ENCODE data around the gene MEF2D. TPM values are rescaled to one million over a fixed set of nuclear protein-coding genes. Genes with fewer than 3 reads are reported as not detected.

MEF2D gene
- total RNA-seq, 1 experiment from 2014 or later, result 10.0 TPM

DNA sequence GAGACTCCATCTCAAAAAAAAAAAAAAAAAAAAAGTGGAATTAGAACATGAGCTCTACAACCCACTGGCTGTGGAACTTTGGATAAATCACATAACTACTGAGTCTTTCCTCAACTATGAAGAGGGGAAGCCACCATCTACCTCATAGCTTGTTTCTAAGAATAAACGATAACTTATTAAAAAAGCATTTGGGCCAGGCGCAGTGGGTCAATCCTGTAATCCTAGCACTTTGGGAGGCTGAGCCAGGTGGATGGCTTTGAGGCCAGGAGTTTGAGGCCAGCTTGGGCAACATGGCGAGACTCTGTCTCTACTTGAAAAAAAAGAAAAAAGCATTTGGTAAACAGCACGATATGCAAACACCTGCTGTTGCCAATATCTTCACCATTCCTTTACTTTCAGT, 31.8 kb upstream of the MEF2D start:
- Histone ChIP-seq H3K27ac (no peak overlapping the region), H3K4me3 (no peak overlapping the region), H3K36me3 (peaks cover 60% of the 10 kb centered on the region), H3K4me1 (no peaks in the 10 kb centered on the region), H3K27me3 (no peaks in the 10 kb centered on the region), H3K9me3 (replicated peaks) (no peaks in the 10 kb centered on the region)
- peak in 1 of 2 experiments; percentile 41 for DNase-seq

DNA sequence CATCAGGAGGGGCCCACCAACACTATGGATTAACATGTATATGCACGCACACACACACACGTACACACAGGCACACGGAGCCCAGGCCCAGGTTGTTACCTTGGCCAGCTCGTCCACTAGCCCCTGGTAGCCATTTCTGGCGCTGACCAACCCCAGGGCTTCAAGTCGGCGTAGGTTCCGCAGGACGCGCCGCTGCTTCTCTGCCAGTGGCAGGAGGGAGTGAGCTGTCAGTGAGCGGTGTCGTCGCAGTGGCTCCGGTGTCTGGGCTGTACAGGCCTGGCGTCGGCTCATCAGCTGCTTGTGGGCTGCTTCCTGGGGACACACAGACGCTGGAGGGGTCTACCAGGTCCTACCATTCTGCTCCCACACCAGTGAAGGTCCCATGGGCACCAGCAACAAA, 29.4 kb upstream of the MEF2D start:
- no peak overlapping the region for H3K27ac ChIP-seq
- H3K9me3 ChIP-seq (replicated peaks), result no peaks in the 10 kb centered on the region
- no peaks in the 10 kb centered on the region for H3K27me3 ChIP-seq
- no peak overlapping the region for H3K4me3 ChIP-seq
- H3K36me3 ChIP-seq, result peaks cover 60% of the 10 kb centered on the region
- DNase-seq, result no peak
- H3K4me1 ChIP-seq, result peaks cover 1% of the 10 kb centered on the region; the same call in 1 of the 2 replicates

DNA sequence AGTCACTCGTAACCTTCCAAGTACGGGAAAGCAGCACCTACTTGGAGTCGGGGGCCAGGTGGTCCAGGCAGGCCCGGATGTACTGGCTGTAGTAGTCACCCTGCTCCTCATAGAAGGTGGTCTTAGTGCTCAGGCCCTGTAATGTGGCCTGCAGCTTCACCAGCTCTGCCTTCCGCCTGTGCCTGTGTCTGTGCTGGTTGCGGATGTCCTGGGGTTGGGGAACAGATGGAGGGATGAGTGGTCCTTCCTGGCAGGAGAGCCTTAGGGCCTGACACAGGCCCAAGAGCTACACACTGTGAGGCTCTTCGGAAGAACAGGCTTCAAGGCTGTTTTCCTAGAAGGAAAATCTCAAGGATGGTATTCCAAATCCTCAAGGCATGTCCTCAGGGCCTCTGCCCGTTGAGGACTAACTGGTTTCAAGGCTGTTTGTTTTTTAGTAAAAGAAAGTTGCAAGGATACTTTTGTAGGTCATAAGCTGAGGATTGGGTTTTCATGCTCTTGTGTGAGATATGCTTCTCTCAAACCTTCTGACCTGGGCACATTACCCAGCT, 28.4 kb upstream of the MEF2D start:
- Histone ChIP-seq H3K4me1 (peaks cover 2% of the 10 kb centered on the region; the same call in 1 of the 2 replicates), H3K9me3 (replicated peaks) (no peaks in the 10 kb centered on the region), H3K27ac (no peak overlapping the region), H3K36me3 (peaks cover 51% of the 10 kb centered on the region), H3K27me3 (no peaks in the 10 kb centered on the region), H3K4me3 (no peak overlapping the region)
- no peak for DNase-seq

DNA sequence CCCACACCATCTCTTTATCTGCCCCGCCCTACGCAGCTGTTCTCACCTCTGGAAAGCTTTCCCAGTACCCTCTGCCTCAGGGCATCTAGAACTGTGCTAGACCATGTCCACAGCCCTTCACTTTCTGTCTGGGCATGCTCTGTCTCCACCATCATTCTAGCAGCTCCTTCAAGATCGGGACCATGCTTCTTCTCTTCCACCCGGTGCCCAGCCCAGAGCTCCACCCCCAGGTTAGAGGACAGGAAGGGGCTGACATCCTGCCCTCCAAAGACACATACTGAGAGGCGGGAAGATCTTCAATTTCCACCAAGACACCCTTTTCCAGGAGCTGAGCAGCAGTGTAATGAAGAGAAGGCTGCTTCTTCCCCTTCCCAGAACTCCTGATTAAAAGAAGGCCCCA, 27.7 kb upstream of the MEF2D start:
- peak in 1 of 2 experiments; percentile 20 for DNase-seq
- H3K9me3 ChIP-seq (replicated peaks), result no peaks in the 10 kb centered on the region
- H3K27ac ChIP-seq, result no peak overlapping the region
- H3K4me1 ChIP-seq, result peaks cover 2% of the 10 kb centered on the region; the same call in 1 of the 2 replicates
- peaks cover 51% of the 10 kb centered on the region for H3K36me3 ChIP-seq
- H3K4me3 ChIP-seq, result no peak overlapping the region
- H3K27me3 ChIP-seq, result no peaks in the 10 kb centered on the region

DNA sequence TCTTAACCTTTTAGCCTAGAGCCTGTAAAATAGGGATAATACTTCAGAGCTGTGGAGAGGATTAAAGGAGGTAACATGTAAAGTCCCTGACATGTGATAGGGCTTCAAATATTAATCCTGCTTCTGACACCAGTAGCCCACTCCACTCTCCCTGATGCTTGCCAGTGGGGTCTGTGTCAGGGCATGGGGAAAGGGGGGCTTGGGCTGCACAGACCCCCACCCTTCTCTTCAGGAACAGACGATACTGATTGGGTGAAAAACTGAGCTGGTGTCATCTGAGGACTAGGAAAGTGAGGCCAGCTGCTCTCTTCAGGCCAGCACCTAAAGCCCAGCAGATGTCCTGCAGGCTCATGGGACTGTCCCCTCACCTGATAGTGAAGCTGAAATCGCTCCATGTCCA, 27.0 kb upstream of the MEF2D start:
- Histone ChIP-seq H3K4me1 (peaks cover 2% of the 10 kb centered on the region; the same call in 1 of the 2 replicates), H3K27ac (no peak overlapping the region), H3K4me3 (no peak overlapping the region), H3K36me3 (peaks cover 47% of the 10 kb centered on the region), H3K27me3 (no peaks in the 10 kb centered on the region), H3K9me3 (replicated peaks) (no peaks in the 10 kb centered on the region)
- DNase-seq, result no peak

DNA sequence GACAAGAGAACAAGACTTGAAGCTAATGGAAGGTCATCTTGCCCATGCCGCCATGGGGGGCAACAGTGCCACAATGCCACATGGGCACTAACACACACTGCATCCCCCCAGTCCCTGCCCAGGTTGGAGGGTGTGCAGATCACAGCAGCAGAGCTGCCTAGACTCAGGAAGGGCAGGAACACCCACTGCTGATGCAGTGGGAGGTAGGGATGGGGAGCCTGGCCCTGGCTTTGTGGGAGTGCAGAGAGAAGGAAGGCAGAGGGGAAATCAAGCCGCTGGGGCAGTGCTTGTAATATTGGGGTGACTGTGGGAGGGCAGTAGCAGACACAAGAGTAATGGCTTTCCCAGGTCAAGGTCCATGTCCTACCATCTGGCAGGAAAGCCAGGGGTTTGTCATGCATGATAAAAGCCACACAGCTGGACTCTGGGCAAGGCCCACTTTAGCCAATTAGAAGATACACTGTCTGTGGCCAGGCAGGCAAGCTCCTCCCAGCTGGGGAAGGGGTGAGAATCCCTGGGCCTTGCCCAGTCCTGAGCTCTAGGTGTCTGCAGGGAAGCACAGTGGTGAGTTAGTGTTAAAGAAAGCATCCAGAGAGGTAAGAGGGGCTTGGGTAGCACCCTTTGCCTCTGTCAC, 25.4 kb upstream of the MEF2D start:
- DNase-seq, result no peak
- H3K4me1 ChIP-seq, result peaks cover 2% of the 10 kb centered on the region; the same call in 1 of the 2 replicates
- H3K27ac ChIP-seq, result no peak overlapping the region
- H3K27me3 ChIP-seq, result no peaks in the 10 kb centered on the region
- H3K9me3 ChIP-seq (replicated peaks), result no peaks in the 10 kb centered on the region
- no peak overlapping the region for H3K4me3 ChIP-seq
- H3K36me3 ChIP-seq, result peaks cover 39% of the 10 kb centered on the region

DNA sequence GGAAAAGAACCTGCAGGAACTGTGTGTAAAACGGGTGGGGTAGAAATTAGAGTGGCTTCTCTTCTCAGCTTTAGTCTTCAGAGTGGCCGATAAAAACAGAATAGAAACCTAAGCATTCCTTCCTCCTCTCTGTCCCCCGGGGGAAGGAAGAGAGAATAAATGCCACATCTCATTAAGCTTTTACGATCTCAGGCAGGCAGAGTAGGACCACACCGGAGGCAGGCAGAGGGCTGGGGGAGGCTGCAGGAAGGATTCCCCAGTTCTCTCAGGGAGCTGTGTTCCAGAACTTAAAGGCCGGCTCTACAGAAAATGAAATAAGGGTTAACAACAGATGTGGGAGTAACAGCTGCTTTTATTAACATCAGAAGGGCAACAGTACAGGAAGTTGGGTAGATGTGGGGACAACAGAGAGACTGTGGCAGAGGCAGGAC, 24.5 kb upstream of the MEF2D start:
- Histone ChIP-seq H3K27ac (no peak overlapping the region), H3K27me3 (no peaks in the 10 kb centered on the region)
- peak in 1 of 2 experiments; percentile 50 for DNase-seq

DNA sequence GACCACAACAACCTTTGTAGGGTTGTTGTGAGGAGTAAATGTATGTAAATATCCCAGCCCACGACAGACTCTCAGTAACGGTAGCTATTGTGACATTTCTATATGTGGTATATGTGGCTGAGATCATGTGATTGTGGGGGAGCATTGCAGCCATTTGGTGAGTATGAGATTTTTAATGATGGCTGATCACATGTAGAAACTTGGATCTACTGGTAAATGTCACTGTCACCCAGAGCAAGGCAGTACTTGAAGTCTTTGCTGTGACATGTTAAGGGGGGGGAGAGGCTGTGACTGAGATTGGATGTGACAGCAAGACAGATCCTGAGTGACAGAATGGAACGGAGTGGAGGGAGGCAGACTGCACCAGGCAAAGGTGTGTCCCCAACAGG, 23.9 kb upstream of the MEF2D start:
- Histone ChIP-seq H3K4me1 (peaks cover 2% of the 10 kb centered on the region; the same call in 1 of the 2 replicates), H3K36me3 (peaks cover 28% of the 10 kb centered on the region), H3K9me3 (replicated peaks) (no peaks in the 10 kb centered on the region), H3K27ac (no peak overlapping the region), H3K27me3 (no peaks in the 10 kb centered on the region), H3K4me3 (no peak overlapping the region)
- no peak for DNase-seq

More for the DNA sequence above, 24.5 kb upstream of the MEF2D start:
- no peaks in the 10 kb centered on the region for H3K9me3 ChIP-seq (replicated peaks)
- H3K4me1 ChIP-seq, result peaks cover 2% of the 10 kb centered on the region; the same call in 1 of the 2 replicates
- H3K4me3 ChIP-seq, result no peak overlapping the region
- peaks cover 31% of the 10 kb centered on the region for H3K36me3 ChIP-seq

DNA sequence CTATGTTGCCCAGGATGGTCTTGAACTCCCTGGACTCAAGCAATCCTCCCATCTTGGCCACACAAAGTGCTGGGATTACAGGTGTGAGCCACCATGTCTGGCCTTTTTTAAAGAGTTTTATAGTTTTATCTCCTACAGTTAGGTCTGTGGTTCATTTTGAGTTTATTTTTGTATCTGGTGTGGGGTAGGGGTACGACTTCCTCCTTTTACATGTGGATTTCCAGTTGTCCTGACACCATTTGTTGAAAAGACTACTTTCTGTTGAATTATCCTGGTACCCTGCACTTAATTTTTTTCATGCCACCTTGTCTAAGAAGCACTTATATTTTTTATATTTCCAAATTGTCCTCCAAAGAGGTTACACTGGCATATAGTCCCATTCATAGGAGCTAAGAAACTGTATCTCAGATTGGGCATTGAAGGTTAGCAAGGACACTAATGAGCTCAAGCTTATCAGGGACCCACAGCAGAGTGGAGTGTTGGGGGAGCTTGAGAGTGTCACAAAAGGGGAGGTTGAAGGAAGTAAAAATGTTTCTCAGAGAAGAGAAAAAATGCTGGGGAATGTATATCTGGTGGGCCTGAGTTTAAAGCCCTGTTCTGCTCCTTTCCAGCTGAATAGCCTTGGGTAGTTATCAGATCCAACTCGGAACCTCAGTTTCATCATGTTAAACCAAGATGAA, 23.4 kb upstream of the MEF2D start:
- DNase-seq, result no peak
- Histone ChIP-seq H3K36me3 (peaks cover 25% of the 10 kb centered on the region), H3K9me3 (replicated peaks) (no peaks in the 10 kb centered on the region), H3K27me3 (no peaks in the 10 kb centered on the region), H3K4me1 (peaks cover 2% of the 10 kb centered on the region; the same call in 1 of the 2 replicates), H3K4me3 (no peak overlapping the region), H3K27ac (no peak overlapping the region)

DNA sequence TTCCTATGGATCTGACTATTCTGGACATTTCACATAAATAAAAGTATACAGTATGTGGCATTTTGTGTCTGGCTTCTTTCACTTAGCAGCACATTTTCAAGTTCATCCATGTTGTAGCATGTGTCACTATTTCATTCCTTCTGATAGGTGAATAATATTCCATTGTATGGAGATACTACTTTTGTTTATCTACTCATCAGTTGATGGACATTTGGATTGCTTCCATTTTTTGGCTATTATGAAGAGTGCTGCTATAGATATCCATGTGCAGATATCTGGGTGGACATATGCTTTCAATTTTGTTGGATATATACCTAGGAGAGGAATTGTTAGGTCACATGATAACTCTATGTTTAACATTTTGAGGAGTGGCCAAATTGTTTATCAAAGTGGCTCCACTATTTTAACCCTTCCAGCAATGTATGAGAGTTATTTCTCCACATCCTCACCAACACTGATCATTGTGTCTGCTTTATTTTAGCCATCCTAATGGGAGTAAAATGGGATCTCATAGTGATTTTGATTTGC, 21.9 kb upstream of the MEF2D start:
- Histone ChIP-seq H3K27me3 (no peaks in the 10 kb centered on the region), H3K4me3 (no peak overlapping the region), H3K4me1 (peaks cover 2% of the 10 kb centered on the region; the same call in 1 of the 2 replicates), H3K36me3 (peaks cover 12% of the 10 kb centered on the region), H3K27ac (no peak overlapping the region), H3K9me3 (replicated peaks) (no peaks in the 10 kb centered on the region)
- DNase-seq, result no peak

DNA sequence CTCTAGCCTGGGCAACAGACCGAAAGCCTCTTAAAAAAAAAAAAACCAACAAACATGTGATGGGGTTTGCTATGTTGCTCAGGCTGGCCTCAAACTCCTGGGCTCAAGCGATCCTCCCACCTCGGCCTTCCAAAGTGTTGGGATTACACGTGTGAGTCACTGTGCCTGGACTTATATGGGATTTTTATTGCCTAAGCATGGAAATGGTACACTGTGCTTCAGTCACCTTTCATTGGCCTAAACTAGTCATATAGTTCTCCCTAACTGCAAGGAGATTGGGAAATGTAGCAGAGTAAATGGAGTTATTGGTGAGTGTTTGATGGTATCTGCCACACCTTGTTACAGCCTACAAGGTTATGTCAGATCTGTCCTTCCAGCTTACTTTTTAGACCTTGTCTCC, 17.2 kb upstream of the MEF2D start:
- Histone ChIP-seq H3K4me1 (no peaks in the 10 kb centered on the region), H3K9me3 (replicated peaks) (no peaks in the 10 kb centered on the region), H3K4me3 (no peak overlapping the region), H3K27ac (no peak overlapping the region), H3K36me3 (no peaks in the 10 kb centered on the region), H3K27me3 (no peaks in the 10 kb centered on the region)
- DNase-seq, result no peak

DNA sequence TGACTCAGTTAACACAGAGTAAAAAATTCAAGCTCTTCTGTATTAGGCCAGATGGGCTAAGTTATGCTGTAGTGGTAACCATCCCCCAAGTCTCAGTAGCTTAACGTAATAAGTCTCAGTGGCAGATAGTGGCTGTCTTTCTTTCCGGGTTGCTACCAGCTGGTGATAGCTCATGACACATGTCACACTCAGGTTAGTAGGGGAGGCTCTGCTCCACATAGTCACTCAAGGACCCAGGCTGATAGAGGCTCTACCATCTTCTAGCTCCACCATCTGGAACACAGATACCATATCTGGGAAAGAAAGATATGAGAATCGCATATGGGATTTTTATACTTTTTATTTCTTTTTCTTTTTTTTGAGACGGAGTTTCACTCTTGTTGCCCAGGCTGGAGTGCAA, 16.2 kb upstream of the MEF2D start:
- Histone ChIP-seq H3K9me3 (replicated peaks) (no peaks in the 10 kb centered on the region), H3K4me3 (no peak overlapping the region)

DNA sequence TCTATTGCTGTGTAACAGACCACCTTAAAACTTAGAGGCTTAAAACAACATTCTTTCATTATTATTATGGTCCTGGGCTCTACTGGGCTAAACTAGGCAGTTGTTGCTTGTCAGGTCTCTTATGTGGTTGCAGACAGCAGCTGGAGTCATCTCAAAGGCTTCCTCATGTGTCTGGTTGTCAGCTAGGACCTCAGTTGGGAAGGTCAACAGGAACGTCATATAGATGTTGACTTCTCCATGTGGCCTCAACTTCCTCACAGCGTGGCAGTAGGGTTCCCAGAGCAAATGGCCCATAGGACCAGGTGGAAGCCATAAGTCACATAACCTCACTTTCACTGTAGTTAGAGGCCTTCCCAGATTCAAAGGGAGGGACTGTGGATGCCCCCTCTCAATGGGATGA, 15.4 kb upstream of the MEF2D start:
- no peaks in the 10 kb centered on the region for H3K9me3 ChIP-seq (replicated peaks)
- H3K4me1 ChIP-seq, result no peaks in the 10 kb centered on the region
- no peak overlapping the region for H3K27ac ChIP-seq
- no peaks in the 10 kb centered on the region for H3K36me3 ChIP-seq
- H3K4me3 ChIP-seq, result no peak overlapping the region
- no peaks in the 10 kb centered on the region for H3K27me3 ChIP-seq
- no peak for DNase-seq

More for the DNA sequence above, 16.2 kb upstream of the MEF2D start:
- Histone ChIP-seq H3K36me3 (no peaks in the 10 kb centered on the region), H3K27ac (no peak overlapping the region), H3K27me3 (no peaks in the 10 kb centered on the region), H3K4me1 (no peaks in the 10 kb centered on the region)
- no peak for DNase-seq

DNA sequence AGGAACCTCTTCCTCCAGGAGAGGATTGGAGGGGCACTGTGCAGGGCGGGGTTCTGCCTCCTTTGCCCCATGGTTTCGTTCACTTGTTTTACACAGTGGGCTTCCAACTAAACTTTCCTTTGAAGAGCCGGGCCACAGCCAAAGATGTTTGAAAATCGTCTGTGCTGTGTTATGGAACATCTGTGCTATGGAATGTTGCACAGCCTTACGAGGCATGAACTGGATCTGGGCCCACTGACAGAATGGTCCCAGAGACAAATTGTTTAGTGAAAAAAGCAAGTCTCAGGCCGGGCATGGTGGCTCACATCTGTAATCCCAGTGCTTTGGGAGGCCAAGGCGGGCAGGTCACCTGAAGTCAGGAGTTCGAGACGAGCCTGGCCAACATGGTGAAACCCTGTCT, 12.6 kb upstream of the MEF2D start:
- Histone ChIP-seq H3K27ac (no peak overlapping the region), H3K4me3 (no peak overlapping the region), H3K36me3 (no peaks in the 10 kb centered on the region), H3K27me3 (peaks cover 5% of the 10 kb centered on the region; the same call in 1 of the 2 replicates), H3K9me3 (replicated peaks) (no peaks in the 10 kb centered on the region), H3K4me1 (no peaks in the 10 kb centered on the region; the same call in 1 of the 2 replicates)
- no peak for DNase-seq

DNA sequence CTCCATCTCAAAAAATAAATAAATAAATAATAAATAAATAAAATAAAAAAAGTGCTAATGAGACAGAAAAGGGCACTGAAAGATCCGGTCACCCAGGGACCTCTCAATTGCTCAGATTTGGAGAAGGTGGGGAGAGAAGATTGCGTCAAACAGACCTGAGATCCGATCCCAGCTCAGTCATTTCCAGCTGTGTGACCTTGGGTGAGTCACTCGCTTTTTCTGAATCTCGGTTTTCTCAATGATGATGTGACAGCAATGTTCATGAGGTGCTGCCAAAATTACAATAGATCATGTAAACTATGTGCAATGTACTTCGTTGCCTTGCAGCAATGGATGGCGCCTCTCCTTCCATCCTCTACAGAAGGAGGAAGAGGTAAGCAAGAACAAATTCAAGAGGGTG, 11.1 kb upstream of the MEF2D start:
- Histone ChIP-seq H3K27ac (no peak overlapping the region), H3K9me3 (replicated peaks) (no peaks in the 10 kb centered on the region), H3K4me1 (no peaks in the 10 kb centered on the region; the same call in 1 of the 2 replicates), H3K4me3 (no peak overlapping the region), H3K27me3 (peaks cover 6% of the 10 kb centered on the region; the same call in 1 of the 2 replicates), H3K36me3 (no peaks in the 10 kb centered on the region)
- DNase-seq, result no peak
